ENCODE data around the gene SEPTIN10.

The SEPTIN10 gene

GRCh38 chr2:109555346-109555900 is 58.3 kb downstream of the SEPTIN10 start:
- H3K36me3 ChIP-seq (ENCODE audit: low read depth), result peaks cover 70% of the 10 kb centered on the region
- no peak for TF ChIP-seq CTCF (IDR thresholded peaks at IDR 0.05; ENCODE audit: poor library complexity, severe bottlenecking)
- H3K27me3 ChIP-seq (ENCODE audit: insufficient read depth, poor library complexity, severe bottlenecking), result no peaks in the 10 kb centered on the region
- H3K9me3 ChIP-seq (ENCODE audit: severe bottlenecking), result no peaks in the 10 kb centered on the region
- peaks cover 11% of the 10 kb centered on the region for H3K4me1 ChIP-seq (ENCODE audit: insufficient read depth, poor library complexity, severe bottlenecking)
- no peak overlapping the region for H3K4me3 ChIP-seq (ENCODE audit: severe bottlenecking)
- ATAC-seq (ENCODE audit: low read depth) (no peak), DNase-seq (ENCODE audit: low spot score) (no peak)
- no peak overlapping the region for H3K27ac ChIP-seq (ENCODE audit: poor library complexity, severe bottlenecking)

GRCh38 chr2:109554758-109555157 is 59.0 kb downstream of the SEPTIN10 start:
- H3K36me3 ChIP-seq (ENCODE audit: low read depth), result peaks cover 70% of the 10 kb centered on the region
- TF ChIP-seq CTCF (IDR thresholded peaks at IDR 0.05; ENCODE audit: poor library complexity, severe bottlenecking), result no peak
- H3K4me3 ChIP-seq (ENCODE audit: severe bottlenecking), result no peak overlapping the region
- DNase-seq (ENCODE audit: low spot score), result no peak
- H3K27ac ChIP-seq (ENCODE audit: poor library complexity, severe bottlenecking), result no peak overlapping the region
- H3K27me3 ChIP-seq (ENCODE audit: insufficient read depth, poor library complexity, severe bottlenecking), result no peaks in the 10 kb centered on the region
- H3K4me1 ChIP-seq (ENCODE audit: insufficient read depth, poor library complexity, severe bottlenecking), result peaks cover 11% of the 10 kb centered on the region
- ATAC-seq (ENCODE audit: low read depth), result no peak
- H3K9me3 ChIP-seq (ENCODE audit: severe bottlenecking), result no peaks in the 10 kb centered on the region

- Histone ChIP-seq H3K9me3 (ENCODE audit: severe bottlenecking) (no peaks in the 10 kb centered on the region), H3K27ac (ENCODE audit: poor library complexity, severe bottlenecking) (no peak overlapping the region), H3K27me3 (ENCODE audit: insufficient read depth, poor library complexity, severe bottlenecking) (no peaks in the 10 kb centered on the region), H3K4me3 (ENCODE audit: severe bottlenecking) (no peak overlapping the region), H3K36me3 (ENCODE audit: low read depth) (peaks cover 55% of the 10 kb centered on the region), H3K4me1 (ENCODE audit: insufficient read depth, poor library complexity, severe bottlenecking) (no peaks in the 10 kb centered on the region)
- ATAC-seq (ENCODE audit: low read depth), result no peak
- TF ChIP-seq CTCF (IDR thresholded peaks at IDR 0.05; ENCODE audit: poor library complexity, severe bottlenecking), result no peak
- DNase-seq (ENCODE audit: low spot score), result no peak
Measured at GRCh38 chr2:109549016-109549590, 64.7 kb downstream of the SEPTIN10 start.

- no peaks in the 10 kb centered on the region for H3K4me1 ChIP-seq (ENCODE audit: insufficient read depth, poor library complexity, severe bottlenecking)
- peaks cover 60% of the 10 kb centered on the region for H3K36me3 ChIP-seq (ENCODE audit: low read depth)
- DNase-seq (ENCODE audit: low spot score) (no peak), ATAC-seq (ENCODE audit: low read depth) (no peak)
- no peaks in the 10 kb centered on the region for H3K27me3 ChIP-seq (ENCODE audit: insufficient read depth, poor library complexity, severe bottlenecking)
- no peak overlapping the region for H3K4me3 ChIP-seq (ENCODE audit: severe bottlenecking)
- no peaks in the 10 kb centered on the region for H3K9me3 ChIP-seq (ENCODE audit: severe bottlenecking)
- no peak overlapping the region for H3K27ac ChIP-seq (ENCODE audit: poor library complexity, severe bottlenecking)
- no peak for TF ChIP-seq CTCF (IDR thresholded peaks at IDR 0.05; ENCODE audit: poor library complexity, severe bottlenecking)
Measured at GRCh38 chr2:109547280-109547679, 66.5 kb downstream of the SEPTIN10 start.

Data from RWPE2 (cell line).